Epidermal melanocyte (primary cell): Measurements from ENCODE around the gene ECPAS.
"Not testable (repeated sequence)": the region's sequence is repeated elsewhere in the genome, so short reads cannot be mapped to it uniquely, and the experiment has no call there.

Source experiments
- DNase-seq: peaks from one replicate; pipeline ENCODE4 v3.0.0; 2011; ENCODE audit warnings: low spot score; ENCODE audit not compliant: insufficient read length

Gene ECPAS

GRCh38 chr9:111413996-111414395 is 70.2 kb downstream of the ECPAS start:
- no peak for DNase-seq

- DNase-seq = no peak
Observed at GRCh38 chr9:111412280-111412679, 71.9 kb downstream of the ECPAS start.

GRCh38 chr9:111411266-111411665 is 72.9 kb downstream of the ECPAS start:
- DNase-seq = no peak

GRCh38 chr9:111407813-111408212 is 76.4 kb downstream of the ECPAS start:
- no peak for DNase-seq

GRCh38 chr9:111405701-111406100 is 78.5 kb downstream of the ECPAS start:
- no peak for DNase-seq

GRCh38 chr9:111401486-111401885 is 82.7 kb downstream of the ECPAS start:
- not testable (repeated sequence) for DNase-seq

- DNase-seq = no peak
Observed at GRCh38 chr9:111400564-111400898, 83.7 kb downstream of the ECPAS start.

- DNase-seq = no peak
Observed at GRCh38 chr9:111399772-111400563, 84.2 kb downstream of the ECPAS start.

- no peak for DNase-seq
Observed at GRCh38 chr9:111399211-111399739, 84.9 kb downstream of the ECPAS start.

- DNase-seq = no peak
Observed at GRCh38 chr9:111393971-111394370, 90.2 kb downstream of the ECPAS start.

GRCh38 chr9:111389406-111389805 is 94.8 kb downstream of the ECPAS start:
- no peak for DNase-seq

GRCh38 chr9:111386386-111386785 is 97.8 kb downstream of the ECPAS start:
- no peak for DNase-seq

GRCh38 chr9:111381006-111381405 is 103.2 kb downstream of the ECPAS start:
- no peak for DNase-seq

- DNase-seq = no peak
Observed at GRCh38 chr9:111375817-111376564, 108.2 kb downstream of the ECPAS start.

- no peak for DNase-seq
Observed at GRCh38 chr9:111375062-111375461, 109.1 kb downstream of the ECPAS start.

GRCh38 chr9:111372297-111372696 is 111.9 kb downstream of the ECPAS start:
- no peak for DNase-seq

GRCh38 chr9:111366978-111367377 is 117.2 kb downstream of the ECPAS start:
- DNase-seq = no peak

GRCh38 chr9:111362526-111362925 is 121.7 kb downstream of the ECPAS start:
- DNase-seq = no peak

GRCh38 chr9:111360881-111361280 is 123.3 kb downstream of the ECPAS start:
- DNase-seq = no peak

- DNase-seq = peak; percentile 76
Observed at GRCh38 chr9:111356481-111357244, 127.5 kb downstream of the ECPAS start.

- no peak for DNase-seq
Observed at GRCh38 chr9:111352545-111352944, 131.6 kb downstream of the ECPAS start.

- no peak for DNase-seq
Observed at GRCh38 chr9:111350556-111350955, 133.6 kb downstream of the ECPAS start.
